Measurements from ENCODE around the gene PIK3R4. TPM values are rescaled to one million over a fixed set of nuclear protein-coding genes. Genes with fewer than 3 reads are reported as not detected.

Gene PIK3R4
- polyA plus RNA-seq, 1 of the 3 experiments (the other 2 are of a cell fraction): 27.2 TPM

DNA sequence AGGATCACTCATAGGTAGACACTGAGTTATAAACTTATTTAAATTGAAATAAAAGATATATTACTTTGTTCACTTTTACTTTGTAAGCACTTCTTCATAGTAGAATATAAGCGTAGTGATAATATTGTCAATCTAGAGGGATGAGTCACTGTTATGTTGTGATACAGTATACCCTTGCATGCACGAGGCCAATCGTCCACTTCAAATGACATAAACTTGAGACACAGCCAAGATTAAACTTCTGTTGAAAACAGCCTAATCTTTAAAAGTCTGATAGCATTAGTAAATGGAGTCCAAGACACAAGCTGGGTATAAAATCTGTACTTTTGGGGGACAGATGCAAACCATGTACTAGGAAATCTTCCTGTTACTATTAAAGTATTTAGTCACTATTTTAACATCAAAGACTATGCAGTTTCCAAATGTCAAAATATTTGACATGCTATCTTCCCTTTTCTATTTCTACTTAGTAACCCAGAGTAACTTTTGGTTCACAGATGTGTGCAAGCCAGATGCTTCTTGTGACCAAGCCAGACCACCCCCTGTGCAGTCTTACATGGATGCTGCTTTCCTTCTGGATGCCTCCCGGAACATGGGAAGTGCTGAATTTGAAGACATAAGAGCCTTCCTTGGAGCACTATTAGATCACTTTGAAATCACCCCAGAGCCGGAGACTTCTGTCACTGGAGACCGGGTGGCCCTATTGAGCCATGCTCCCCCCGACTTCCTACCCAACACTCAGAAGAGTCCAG, 85.3 kb downstream of the PIK3R4 start:
- POLR2A ChIA-PET: no interaction called here
- Histone ChIP-seq H3K36me3 (replicated peaks in 1 of 2; ENCODE audit: control insufficient read depth in 1 of 2, insufficient read depth in 2 of 2, low read length in 1 of 2) (peaks cover 0 to 4% of the 10 kb centered on the region in 2 experiments), H3F3A (replicated peaks; ENCODE audit: insufficient read depth) (no peaks in the 10 kb centered on the region), H3K9me3 (no peaks in the 10 kb centered on the region), H4K20me1 (ENCODE audit: insufficient read depth) (no peaks in the 10 kb centered on the region), H3K79me2 (ENCODE audit: insufficient read depth) (no peaks in the 10 kb centered on the region), H3K27me3 (ENCODE audit: insufficient read depth) (no peaks in the 10 kb centered on the region), H2AFZ (ENCODE audit: low read depth) (no peak overlapping the region), H3K27ac (ENCODE audit: low read depth in 2 of 2, low read length in 1 of 2) (no peak overlapping the region), H3K4me3 (ENCODE audit: low read depth in 2 of 2, low read length in 1 of 2) (no peak overlapping the region), H3K4me1 (ENCODE audit: control insufficient read depth in 1 of 2, insufficient read depth in 2 of 2, low read depth in 1 of 2, low read length in 1 of 2) (0 out of 4 replicates have a peak, but pooled peaks cover 0 to 7% of the 10 kb centered on the region in 2 experiments), H3K4me2 (no peak overlapping the region), H3K9ac (no peak overlapping the region), H3K9me2 (no peaks in the 10 kb centered on the region)
- CTCF ChIA-PET: no interaction called here
- whole genome bisulfite sequencing (ENCODE audit: low lambda C conversion rate): 72% methylated on average over 7 of the region's 7 CpGs
- no peak for DNase-seq
- TF ChIP-seq TCF12 (IDR thresholded peaks at IDR 0.05): no peak
- TF ChIP-seq CHD2 (IDR thresholded peaks at IDR 0.05; ENCODE audit: low read length, partially characterized antibody): no peak
- no peak for TF ChIP-seq EP300 (IDR thresholded peaks at IDR 0.05; ENCODE audit: borderline replicate concordance in 1 of 2, low read depth in 1 of 2, low read length in 1 of 2)
- TF ChIP-seq, protein P1, sequence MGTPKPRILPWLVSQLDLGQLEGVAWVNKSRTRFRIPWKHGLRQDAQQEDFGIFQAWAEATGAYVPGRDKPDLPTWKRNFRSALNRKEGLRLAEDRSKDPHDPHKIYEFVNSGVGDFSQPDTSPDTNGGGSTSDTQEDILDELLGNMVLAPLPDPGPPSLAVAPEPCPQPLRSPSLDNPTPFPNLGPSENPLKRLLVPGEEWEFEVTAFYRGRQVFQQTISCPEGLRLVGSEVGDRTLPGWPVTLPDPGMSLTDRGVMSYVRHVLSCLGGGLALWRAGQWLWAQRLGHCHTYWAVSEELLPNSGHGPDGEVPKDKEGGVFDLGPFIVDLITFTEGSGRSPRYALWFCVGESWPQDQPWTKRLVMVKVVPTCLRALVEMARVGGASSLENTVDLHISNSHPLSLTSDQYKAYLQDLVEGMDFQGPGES (IDR thresholded peaks at IDR 0.05; ENCODE audit: low read depth, low read length): no peak
- no peak for TF ChIP-seq RCOR1 (IDR thresholded peaks at IDR 0.05; ENCODE audit: low read length)
- no peak for TF ChIP-seq FOXM1 (IDR thresholded peaks at IDR 0.05; ENCODE audit: low read depth)
- no peak for TF ChIP-seq MEF2A (IDR thresholded peaks at IDR 0.05; ENCODE audit: borderline replicate concordance, low read depth)
- TF ChIP-seq MXI1 (IDR thresholded peaks at IDR 0.05; ENCODE audit: low read depth, low read length): no peak
- no peak for TF ChIP-seq ZBTB33 (IDR thresholded peaks at IDR 0.05; ENCODE audit: borderline replicate concordance, low read depth)
- no peak for TF ChIP-seq MAX (IDR thresholded peaks at IDR 0.05; ENCODE audit: low read depth)
- TF ChIP-seq NRF1 (IDR thresholded peaks at IDR 0.05; ENCODE audit: low read depth, low read length): no peak
- TF ChIP-seq, protein P2, sequence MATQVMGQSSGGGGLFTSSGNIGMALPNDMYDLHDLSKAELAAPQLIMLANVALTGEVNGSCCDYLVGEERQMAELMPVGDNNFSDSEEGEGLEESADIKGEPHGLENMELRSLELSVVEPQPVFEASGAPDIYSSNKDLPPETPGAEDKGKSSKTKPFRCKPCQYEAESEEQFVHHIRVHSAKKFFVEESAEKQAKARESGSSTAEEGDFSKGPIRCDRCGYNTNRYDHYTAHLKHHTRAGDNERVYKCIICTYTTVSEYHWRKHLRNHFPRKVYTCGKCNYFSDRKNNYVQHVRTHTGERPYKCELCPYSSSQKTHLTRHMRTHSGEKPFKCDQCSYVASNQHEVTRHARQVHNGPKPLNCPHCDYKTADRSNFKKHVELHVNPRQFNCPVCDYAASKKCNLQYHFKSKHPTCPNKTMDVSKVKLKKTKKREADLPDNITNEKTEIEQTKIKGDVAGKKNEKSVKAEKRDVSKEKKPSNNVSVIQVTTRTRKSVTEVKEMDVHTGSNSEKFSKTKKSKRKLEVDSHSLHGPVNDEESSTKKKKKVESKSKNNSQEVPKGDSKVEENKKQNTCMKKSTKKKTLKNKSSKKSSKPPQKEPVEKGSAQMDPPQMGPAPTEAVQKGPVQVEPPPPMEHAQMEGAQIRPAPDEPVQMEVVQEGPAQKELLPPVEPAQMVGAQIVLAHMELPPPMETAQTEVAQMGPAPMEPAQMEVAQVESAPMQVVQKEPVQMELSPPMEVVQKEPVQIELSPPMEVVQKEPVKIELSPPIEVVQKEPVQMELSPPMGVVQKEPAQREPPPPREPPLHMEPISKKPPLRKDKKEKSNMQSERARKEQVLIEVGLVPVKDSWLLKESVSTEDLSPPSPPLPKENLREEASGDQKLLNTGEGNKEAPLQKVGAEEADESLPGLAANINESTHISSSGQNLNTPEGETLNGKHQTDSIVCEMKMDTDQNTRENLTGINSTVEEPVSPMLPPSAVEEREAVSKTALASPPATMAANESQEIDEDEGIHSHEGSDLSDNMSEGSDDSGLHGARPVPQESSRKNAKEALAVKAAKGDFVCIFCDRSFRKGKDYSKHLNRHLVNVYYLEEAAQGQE (IDR thresholded peaks at IDR 0.05; ENCODE audit: low read depth, low read length): no peak
- TF ChIP-seq EZH2phosphoT487 (IDR thresholded peaks at IDR 0.05; ENCODE audit: borderline replicate concordance, low read depth): no peak
- TF ChIP-seq GABPA (IDR thresholded peaks at IDR 0.05; ENCODE audit: low read depth): no peak
- no peak for TF ChIP-seq RAD21 (IDR thresholded peaks at IDR 0.05; ENCODE audit: low read length)
